HG02870 (cell line): ENCODE measurements around the gene ZC3HAV1.
"Not testable (repeated sequence)": the region's sequence is repeated elsewhere in the genome, so short reads cannot be mapped to it uniquely, and the experiment has no call there.

ENCODE experiments used
- ATAC-seq: cut with Tn5 transposase; IDR thresholded peaks from one replicate; pipeline ENCODE4 v1.9.1; 2021; ENCODE audit warnings: mild to moderate bottlenecking, moderate library complexity; ENCODE audit not compliant: unreplicated experiment

The ZC3HAV1 gene

GRCh38 chr7:139109188-139109982 is at the start of gene ZC3HAV1:
Gene ZC3HAV1, minus strand, starts transcription at chr7:139109720. Its CDS starts 389 bp downstream, at chr7:139109331.
- ATAC-seq = peak; percentile 71

- no peak for ATAC-seq
Measured at GRCh38 chr7:139153832-139154231, 44.3 kb upstream of the ZC3HAV1 start.

- no peak for ATAC-seq
Measured at GRCh38 chr7:139152149-139152548, 42.6 kb upstream of the ZC3HAV1 start.

- ATAC-seq = no peak
Measured at GRCh38 chr7:139139150-139139549, 29.6 kb upstream of the ZC3HAV1 start.

- ATAC-seq = peak; percentile 93
Measured at GRCh38 chr7:139133335-139134139, 24.0 kb upstream of the ZC3HAV1 start.

GRCh38 chr7:139132887-139133286 is 23.4 kb upstream of the ZC3HAV1 start:
- no peak for ATAC-seq

- peak; percentile 41 for ATAC-seq
Measured at GRCh38 chr7:139131601-139132041, 22.1 kb upstream of the ZC3HAV1 start.

- ATAC-seq = not testable (repeated sequence)
Measured at GRCh38 chr7:139129814-139130213, 20.3 kb upstream of the ZC3HAV1 start.

- ATAC-seq = no peak
Measured at GRCh38 chr7:139127648-139128047, 18.1 kb upstream of the ZC3HAV1 start.

- no peak for ATAC-seq
Measured at GRCh38 chr7:139125657-139126056, 16.1 kb upstream of the ZC3HAV1 start.

GRCh38 chr7:139124995-139125394 is 15.5 kb upstream of the ZC3HAV1 start:
- ATAC-seq = not testable (repeated sequence)

- ATAC-seq = peak; percentile 94
Measured at GRCh38 chr7:139124084-139124914, 14.8 kb upstream of the ZC3HAV1 start.

- no peak for ATAC-seq
Measured at GRCh38 chr7:139119486-139119849, 9.9 kb upstream of the ZC3HAV1 start.

- ATAC-seq = peak; percentile 75
Measured at GRCh38 chr7:139118805-139119485, 9.4 kb upstream of the ZC3HAV1 start.

- ATAC-seq = peak; percentile 84
Measured at GRCh38 chr7:139118234-139118804, 8.8 kb upstream of the ZC3HAV1 start.

GRCh38 chr7:139117599-139118233 is 8.2 kb upstream of the ZC3HAV1 start:
- ATAC-seq = no peak

- ATAC-seq = no peak
Measured at GRCh38 chr7:139116999-139117398, 7.5 kb upstream of the ZC3HAV1 start.

GRCh38 chr7:139115104-139115503 is 5.6 kb upstream of the ZC3HAV1 start:
- ATAC-seq = no peak

GRCh38 chr7:139114585-139114984 is 5.1 kb upstream of the ZC3HAV1 start:
- ATAC-seq = no peak

GRCh38 chr7:139114018-139114417 is 4.5 kb upstream of the ZC3HAV1 start:
- ATAC-seq = no peak
